GM11168 (cell line): Measurements from ENCODE around the gene PAFAH1B1.
"Not testable (repeated sequence)": the region's sequence is repeated elsewhere in the genome, so short reads cannot be mapped to it uniquely, and the experiment has no call there.

ENCODE experiments used
- in situ Hi-C: fragments of 300-500 bp; cut with MboI; formaldehyde crosslinking; loops from one replicate; pipeline ENCODE4 v1.12.0; 2022; ENCODE audit warnings: low sequenced_read_pairs; ENCODE audit not compliant: unreplicated experiment

Gene PAFAH1B1

GRCh38 chr17:2592971-2593820, at the start of gene PAFAH1B1:
Gene PAFAH1B1 (plus strand): TSS chr17:2593654. CDS start chr17:2638289, 44,635 bp downstream.
- in situ Hi-C loops: no loop called here

DNA sequence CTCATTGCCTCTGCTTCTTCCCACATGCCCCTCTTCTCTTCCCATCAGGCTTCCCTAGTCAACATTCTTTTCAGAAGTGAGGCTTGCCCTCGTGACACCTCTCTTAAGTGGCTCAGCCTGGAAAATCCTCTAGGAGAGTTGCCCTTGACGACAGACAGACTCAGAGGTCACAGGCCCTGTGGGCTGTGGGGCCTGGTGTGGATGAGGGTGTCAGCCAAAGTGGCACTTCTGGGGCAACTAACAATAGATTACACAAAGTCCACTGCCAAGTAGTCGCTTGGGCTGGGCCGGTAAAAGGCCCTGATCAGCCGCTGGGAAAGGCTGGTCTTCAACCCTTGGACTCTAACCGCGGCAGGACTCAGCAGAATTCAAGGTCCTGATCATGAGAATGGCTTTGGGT, 48.1 kb upstream of the PAFAH1B1 start:
- in situ Hi-C loops: no loop called here

DNA sequence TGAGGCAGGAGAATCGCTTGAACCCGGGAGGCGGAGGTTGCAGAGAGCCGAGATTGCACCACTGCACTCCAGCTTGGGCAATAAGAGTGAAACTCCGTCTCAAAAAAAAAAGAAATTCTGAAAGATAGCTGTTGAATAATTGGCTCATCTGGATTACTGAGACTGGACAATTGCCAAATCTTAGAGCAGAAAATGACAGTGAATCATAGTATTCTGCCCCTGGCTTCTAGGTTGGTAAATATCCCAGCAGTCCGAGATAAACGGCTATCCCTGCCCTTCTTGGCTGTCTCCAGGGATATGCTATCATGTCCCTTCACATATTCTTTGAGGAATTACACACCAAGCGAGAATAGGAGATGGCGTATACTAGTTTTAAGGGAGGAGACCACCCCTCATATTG, 46.3 kb upstream of the PAFAH1B1 start:
- in situ Hi-C loops: no loop called here

DNA sequence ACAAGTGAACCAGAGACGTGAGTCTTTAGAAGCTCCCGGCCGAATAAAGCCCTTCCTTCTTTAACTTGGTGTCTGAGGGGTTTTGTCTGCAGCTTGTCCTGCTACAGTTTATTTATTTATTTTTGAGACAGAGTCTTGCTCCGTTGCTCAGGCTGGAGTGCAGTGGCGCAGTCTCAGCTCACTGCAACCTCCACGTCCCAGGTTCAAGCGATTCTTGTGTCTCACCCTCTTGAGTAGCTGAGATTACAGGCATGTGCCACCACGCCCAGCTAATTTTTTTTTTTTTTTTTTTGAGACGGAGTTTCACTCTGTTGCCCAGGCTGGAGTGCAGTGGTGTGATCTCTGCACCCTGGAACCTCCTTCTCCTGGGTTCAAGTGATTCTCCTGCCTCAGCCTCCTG, 45.4 kb upstream of the PAFAH1B1 start:
- in situ Hi-C loops: not testable (repeated sequence)

- in situ Hi-C loops: no loop called here
These were observed 43.9 kb upstream of the PAFAH1B1 start for GRCh38 chr17:2549392-2550211.

- in situ Hi-C loops: no loop called here
These were observed 42.0 kb upstream of the PAFAH1B1 start for GRCh38 chr17:2551493-2551892.

DNA sequence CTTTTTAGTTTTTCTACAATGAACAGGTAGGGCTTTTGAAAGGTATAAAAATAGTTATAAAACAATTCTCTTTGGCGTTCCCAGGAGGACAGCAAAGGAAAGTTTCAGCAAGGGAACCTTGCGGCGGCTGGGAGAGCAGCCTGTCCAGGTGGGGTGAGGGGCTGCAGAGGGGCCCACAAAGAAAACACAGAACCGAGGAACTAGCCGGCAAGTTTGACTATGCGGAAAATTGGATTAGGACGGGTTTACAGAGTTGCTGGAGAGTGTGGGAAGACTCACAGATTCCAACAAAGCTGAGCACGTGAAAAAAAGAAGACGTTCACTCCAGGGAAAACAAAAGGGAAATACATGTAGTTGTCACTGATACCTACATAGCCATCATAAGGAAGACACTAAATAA, 41.5 kb upstream of the PAFAH1B1 start:
- in situ Hi-C loops: no loop called here

- in situ Hi-C loops: no loop called here
These were observed 32.8 kb upstream of the PAFAH1B1 start for GRCh38 chr17:2560658-2561057.

DNA sequence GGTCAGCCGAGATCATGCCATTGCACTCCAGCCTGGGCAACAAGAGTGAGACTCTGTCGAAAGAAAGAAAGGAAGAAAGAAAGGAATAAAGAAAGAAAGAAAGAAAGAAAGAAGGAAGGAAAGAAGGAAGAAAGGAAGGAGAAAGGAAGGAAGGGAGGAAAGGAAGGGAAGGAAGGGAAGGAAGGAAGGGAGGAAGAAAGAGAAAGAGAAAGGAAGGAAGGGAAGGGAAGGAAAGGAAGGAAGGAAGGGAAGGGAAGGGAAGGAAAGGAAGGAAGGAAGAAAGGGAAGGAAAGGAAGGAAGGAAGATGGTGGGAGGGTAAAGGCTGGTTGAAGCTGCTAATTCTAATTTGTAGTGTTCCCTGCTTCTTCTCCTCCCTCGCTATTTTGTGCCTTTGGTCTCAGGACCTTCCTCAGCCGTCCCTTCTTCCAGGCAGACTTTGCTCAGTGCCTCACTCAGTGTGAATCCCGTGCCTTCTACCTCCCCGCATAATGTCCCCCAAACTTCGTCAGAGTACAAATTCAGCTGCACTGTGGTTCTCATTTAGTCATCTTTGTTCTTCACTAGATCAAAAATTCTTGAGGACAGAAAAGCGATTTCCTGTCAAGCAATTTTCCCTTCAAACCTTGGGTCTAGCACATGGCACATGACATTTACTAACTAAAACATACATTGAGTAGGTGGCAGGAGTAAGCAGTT, 31.1 kb upstream of the PAFAH1B1 start:
- in situ Hi-C loops: no loop called here

DNA sequence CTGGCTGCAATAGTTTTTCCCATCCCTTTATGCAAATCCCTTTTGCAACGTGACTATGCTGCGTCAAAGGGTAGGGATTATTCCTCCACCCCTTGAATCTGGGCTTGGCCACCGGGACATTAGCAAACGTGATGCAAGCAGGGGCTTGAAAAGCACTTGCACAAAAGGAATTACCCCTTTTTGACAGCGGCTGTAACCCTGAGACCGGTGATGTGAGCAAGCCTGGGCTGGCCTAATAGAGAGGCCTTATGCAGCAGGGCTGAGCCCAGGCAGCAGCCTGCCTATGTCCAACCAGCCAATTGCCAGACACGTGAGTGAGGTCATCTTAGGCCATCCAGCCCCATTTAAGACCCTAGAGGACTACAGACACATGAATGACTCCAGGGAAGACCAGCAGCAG, 30.4 kb upstream of the PAFAH1B1 start:
- in situ Hi-C loops: no loop called here

DNA sequence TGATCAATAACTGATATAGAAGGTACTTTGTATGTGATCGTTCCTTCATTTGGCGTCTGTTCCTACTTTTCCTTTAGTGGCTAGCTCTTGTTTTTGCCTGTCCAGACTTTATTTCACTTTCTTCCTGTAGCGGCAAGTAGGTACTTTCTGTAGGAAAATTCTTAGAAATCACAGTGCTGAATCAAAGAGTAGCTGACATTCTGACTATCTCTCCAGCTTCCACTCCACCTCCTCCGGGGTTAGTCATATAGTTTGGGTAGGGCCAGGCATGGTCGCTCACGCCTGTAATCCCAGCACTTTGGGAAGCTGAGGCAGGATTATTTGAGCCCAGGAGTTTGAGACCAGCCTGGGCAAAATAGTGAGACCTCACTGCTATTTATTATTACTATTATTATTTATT, 29.9 kb upstream of the PAFAH1B1 start:
- in situ Hi-C loops: no loop called here

GRCh38 chr17:2564877-2565276, 28.6 kb upstream of the PAFAH1B1 start:
- in situ Hi-C loops: no loop called here

DNA sequence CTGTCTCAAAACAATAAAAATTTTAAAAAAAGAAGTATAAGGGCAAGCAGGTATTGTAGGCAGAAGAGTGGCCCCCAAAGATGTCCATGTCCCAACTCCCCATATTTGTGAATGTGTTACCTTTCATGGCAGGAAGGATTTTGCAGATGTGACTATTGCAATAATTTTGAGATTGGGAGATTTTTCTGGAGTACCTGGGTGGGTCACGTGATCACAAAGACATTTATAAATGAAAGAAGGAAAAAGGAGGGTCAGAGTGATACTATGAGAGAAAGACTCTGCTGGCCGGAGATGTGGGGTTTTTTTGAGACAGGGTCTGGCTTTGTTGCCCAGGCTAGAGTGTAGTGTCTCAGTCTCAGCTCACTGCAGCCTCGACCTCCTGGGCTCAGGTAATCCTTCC, 27.4 kb upstream of the PAFAH1B1 start:
- in situ Hi-C loops: no loop called here

GRCh38 chr17:2571523-2572303, 21.7 kb upstream of the PAFAH1B1 start:
- in situ Hi-C loops: no loop called here

GRCh38 chr17:2572304-2572609, 21.2 kb upstream of the PAFAH1B1 start:
- in situ Hi-C loops: not testable (repeated sequence)

- in situ Hi-C loops: no loop called here
These were observed 13.3 kb upstream of the PAFAH1B1 start for GRCh38 chr17:2580151-2580550.

GRCh38 chr17:2580661-2581060, 12.8 kb upstream of the PAFAH1B1 start:
- in situ Hi-C loops: no loop called here

DNA sequence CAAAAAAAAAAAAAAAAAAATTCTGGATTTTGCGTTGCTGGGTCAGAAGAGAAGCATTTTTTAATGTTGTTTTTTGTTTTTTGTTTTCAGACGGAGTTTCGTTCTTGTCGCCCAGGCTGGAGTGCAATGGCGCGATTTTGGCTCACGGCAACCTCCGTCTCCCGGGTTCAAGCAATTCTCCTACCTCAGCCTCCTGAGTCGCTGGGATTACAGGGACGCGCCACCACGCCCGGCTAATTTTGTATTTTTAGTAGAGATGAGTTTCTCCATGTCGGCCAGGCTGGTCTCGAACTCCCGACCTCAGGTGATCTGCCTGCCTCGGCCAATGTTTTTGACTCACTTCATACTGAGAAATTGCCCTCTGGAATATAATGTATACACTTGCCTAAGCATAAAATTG, 11.0 kb upstream of the PAFAH1B1 start:
- in situ Hi-C loops: no loop called here

GRCh38 chr17:2591040-2591640, 2.3 kb upstream of the PAFAH1B1 start:
- in situ Hi-C loops: no loop called here
